Prostate gland (tissue), 2 donors: Measurements from ENCODE around the gene ALG3.

Source experiments
- CTCF ChIP-seq, 4 experiments: fragments of 200-600 bp in 2 of 4; fragments of 450-650 bp in 2 of 4; sonication (generic) in 2 of 4; IDR thresholded peaks; 1 replicate in 3 of 4; 2 replicates in 1 of 4; pipeline ENCODE4 v1.5.1; 2016 to 2019; ENCODE audit warnings: antibody characterized with exemption in 4 of 4, mild to moderate bottlenecking in 2 of 4, moderate library complexity in 2 of 4
- POLR2A ChIP-seq: fragments of 450-650 bp; IDR thresholded peaks from one replicate; pipeline ENCODE4 v1.6.1; 2016; ENCODE audit warnings: antibody characterized with exemption, mild to moderate bottlenecking

DNA sequence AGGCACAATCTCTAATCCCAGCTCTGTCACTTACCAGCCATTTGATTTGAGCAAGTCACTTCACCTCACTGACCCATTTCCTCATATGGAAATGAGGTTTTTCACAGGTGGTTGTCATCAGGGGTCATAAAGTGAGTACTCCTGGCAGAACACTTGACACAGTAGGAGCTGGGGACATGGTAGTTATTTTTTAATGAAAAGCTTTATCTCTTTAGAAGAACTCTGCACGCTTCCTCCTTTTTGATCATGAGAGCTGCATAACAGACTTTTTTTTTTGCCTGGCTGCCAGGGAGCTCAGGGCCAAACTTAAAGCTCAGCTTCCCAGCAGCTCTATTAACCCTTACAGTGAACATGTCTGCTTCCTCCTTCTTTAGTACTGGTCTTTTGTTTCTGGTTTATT lies 11.0 kb downstream of the ALG3 start:
- TF ChIP-seq POLR2A (no peak), CTCF (IDR thresholded peaks at IDR 0.05) (no peak)
